GM23338 (cell line): ENCODE results near the gene HS6ST3. TPM values are rescaled to one million over a fixed set of nuclear protein-coding genes. Genes with fewer than 3 reads are reported as not detected.

Source experiments
- ATAC-seq: fragments of 200-7000 bp; cut with Tn5 transposase; 3 replicates; pipeline ENCODE4 v1.9.1; 2020
- DNase-seq: peaks from one replicate; pipeline ENCODE4 v3.0.0-alpha.2; 2015; ENCODE audit warnings: low spot score
- H2AFZ ChIP-seq: fragments of 200-600 bp; sonication (generic); 2 replicates; pipeline ENCODE4 v1.8.0; 2016; ENCODE audit warnings: antibody characterized with exemption, mild to moderate bottlenecking, moderate library complexity
- H3F3A ChIP-seq: fragments of 200-600 bp; sonication (generic); replicated peaks from 2 replicates; pipeline ENCODE4 v1.8.0; 2017; ENCODE audit warnings: antibody characterized with exemption, mixed run types, low read depth
- H3K27ac ChIP-seq: fragments of 200-600 bp; sonication (generic); 2 replicates; pipeline ENCODE4 v1.6.1; 2016; ENCODE audit warnings: low read depth
- H3K27me3 ChIP-seq: fragments of 200-600 bp; sonication (generic); 2 replicates; pipeline ENCODE4 v1.8.0; 2016; ENCODE audit warnings: mild to moderate bottlenecking, mixed run types, moderate library complexity; ENCODE audit not compliant: insufficient read depth
- H3K36me3 ChIP-seq: fragments of 200-600 bp; sonication (generic); 2 replicates; pipeline ENCODE4 v1.8.0; 2016; ENCODE audit warnings: mild to moderate bottlenecking; ENCODE audit not compliant: insufficient read depth
- H3K4me1 ChIP-seq: fragments of 200-600 bp; sonication (generic); 2 replicates; pipeline ENCODE4 v1.8.0; 2016; ENCODE audit warnings: mild to moderate bottlenecking, moderate library complexity; ENCODE audit not compliant: insufficient read depth
- H3K4me2 ChIP-seq: fragments of 200-600 bp; sonication (generic); 2 replicates; pipeline ENCODE4 v1.7.1; 2017; ENCODE audit warnings: mixed run types
- H3K4me3 ChIP-seq: fragments of 200-600 bp; sonication (generic); 2 replicates; pipeline ENCODE4 v1.6.1; 2016; ENCODE audit warnings: mixed run types
- H3K79me2 ChIP-seq: fragments of 200-600 bp; sonication (generic); replicated peaks from 2 replicates; pipeline ENCODE4 v1.8.0; 2017; ENCODE audit warnings: mild to moderate bottlenecking; ENCODE audit not compliant: insufficient read depth
- H3K9me2 ChIP-seq: fragments of 200-600 bp; sonication (generic); 2 replicates; pipeline ENCODE4 v1.8.0; 2017; ENCODE audit not compliant: insufficient read depth
- H4K20me1 ChIP-seq: fragments of 200-600 bp; sonication (generic); replicated peaks from 2 replicates; pipeline ENCODE4 v1.8.0; 2017; ENCODE audit warnings: mild to moderate bottlenecking; ENCODE audit not compliant: insufficient read depth
- H3K27ac Mint-ChIP-seq: 2 replicates; pipeline ENCODE4 v1.8.0; 2020; ENCODE audit warnings: inconsistent platforms, mild to moderate bottlenecking, moderate library complexity, mixed read lengths
- H3K27me3 Mint-ChIP-seq: 3 replicates; pipeline ENCODE4 v1.8.0; 2022; ENCODE audit warnings: low read depth, mild to moderate bottlenecking, moderate library complexity, mixed read lengths, inconsistent platforms; ENCODE audit not compliant: insufficient read depth, poor library complexity
- H3K36me3 Mint-ChIP-seq: 3 replicates; pipeline ENCODE4 v1.8.0; 2021; ENCODE audit warnings: low read depth, mild to moderate bottlenecking, inconsistent platforms, moderate library complexity, mixed read lengths
- H3K4me1 Mint-ChIP-seq: 3 replicates; pipeline ENCODE4 v1.8.0; 2020; ENCODE audit warnings: mild to moderate bottlenecking, inconsistent platforms, mixed read lengths
- H3K4me3 Mint-ChIP-seq: 3 replicates; pipeline ENCODE4 v1.8.0; 2021; ENCODE audit warnings: moderate library complexity, mild to moderate bottlenecking, inconsistent platforms, mixed read lengths
- H3K9me3 Mint-ChIP-seq: 3 replicates; pipeline ENCODE4 v1.8.0; 2020; ENCODE audit warnings: moderate library complexity, mild to moderate bottlenecking, inconsistent platforms, mixed read lengths
- ETS1 ChIP-seq: IDR thresholded peaks from 2 replicates; pipeline ENCODE4 v1.6.1; 2016; ENCODE audit warnings: antibody characterized with exemption
- NANOG ChIP-seq: IDR thresholded peaks from 2 replicates; pipeline ENCODE4 v1.6.1; 2016; ENCODE audit warnings: antibody characterized with exemption, borderline replicate concordance
- STAT1 ChIP-seq: IDR thresholded peaks from one replicate; pipeline ENCODE4 v1.6.1; 2016; ENCODE audit warnings: antibody characterized with exemption; ENCODE audit not compliant: unreplicated experiment
- ZNF114 ChIP-seq: fragments of 250-450 bp; sonication (Bioruptor Pico); IDR thresholded peaks from 2 replicates; pipeline ENCODE4 v1.5.0; 2020; ENCODE audit warnings: mild to moderate bottlenecking, moderate library complexity
- polyA plus RNA-seq: library from polyadenylated mRNA; unstranded; fragments of >200 nt; fragmentation: Nextera tagmentation; extraction: Ambion mirVana; gene quantifications from 2 replicates; pipeline ENCODE4 v1.2.1, GENCODE V29; 2016
- total RNA-seq: library from RNA; depleted of rRNA; stranded (reverse); fragments of >200 nt; shearing (Covaris generic); gene quantifications from 2 replicates; pipeline ENCODE4 v1.2.3, GENCODE V29; 2014
- TF ChIP-seq, protein P1 (sequence below): fragments of 250-450 bp; sonication (Bioruptor Pico); IDR thresholded peaks from 2 replicates; pipeline ENCODE4 v1.5.0; 2020; ENCODE audit warnings: mild to moderate bottlenecking, moderate library complexity
- TF ChIP-seq, protein P2 (sequence below): IDR thresholded peaks from one replicate; pipeline ENCODE4 v1.6.1; 2018; ENCODE audit warnings: antibody characterized with exemption; ENCODE audit not compliant: unreplicated experiment
- TF ChIP-seq, protein P3 (sequence below), 2 experiments: fragments of 200-600 bp in 1 of 2; sonication (generic) in 1 of 2; conservative IDR thresholded peaks; 2 replicates each; pipeline versions ENCODE4 v1.5.1 to v1.6.1; 2016 to 2017; ENCODE audit warnings: antibody characterized with exemption in 2 of 2, low read depth in 2 of 2, mild to moderate bottlenecking in 2 of 2, moderate library complexity in 1 of 2

Gene HS6ST3
- total and polyA plus RNA-seq, 2 experiments from 2014 or later: 0.52 to 0.80 TPM

GRCh38 chr13:96646101-96646500 is 556.2 kb downstream of the HS6ST3 start:
- H3K9me2 ChIP-seq: no peaks in the 10 kb centered on the region; the same call in 1 of the 2 replicates
- TF ChIP-seq ZNF114 (CRISPR knock-in tag) (no peak), ETS1 (no peak), STAT1 (no peak), NANOG (no peak)
- TF ChIP-seq, protein P1, sequence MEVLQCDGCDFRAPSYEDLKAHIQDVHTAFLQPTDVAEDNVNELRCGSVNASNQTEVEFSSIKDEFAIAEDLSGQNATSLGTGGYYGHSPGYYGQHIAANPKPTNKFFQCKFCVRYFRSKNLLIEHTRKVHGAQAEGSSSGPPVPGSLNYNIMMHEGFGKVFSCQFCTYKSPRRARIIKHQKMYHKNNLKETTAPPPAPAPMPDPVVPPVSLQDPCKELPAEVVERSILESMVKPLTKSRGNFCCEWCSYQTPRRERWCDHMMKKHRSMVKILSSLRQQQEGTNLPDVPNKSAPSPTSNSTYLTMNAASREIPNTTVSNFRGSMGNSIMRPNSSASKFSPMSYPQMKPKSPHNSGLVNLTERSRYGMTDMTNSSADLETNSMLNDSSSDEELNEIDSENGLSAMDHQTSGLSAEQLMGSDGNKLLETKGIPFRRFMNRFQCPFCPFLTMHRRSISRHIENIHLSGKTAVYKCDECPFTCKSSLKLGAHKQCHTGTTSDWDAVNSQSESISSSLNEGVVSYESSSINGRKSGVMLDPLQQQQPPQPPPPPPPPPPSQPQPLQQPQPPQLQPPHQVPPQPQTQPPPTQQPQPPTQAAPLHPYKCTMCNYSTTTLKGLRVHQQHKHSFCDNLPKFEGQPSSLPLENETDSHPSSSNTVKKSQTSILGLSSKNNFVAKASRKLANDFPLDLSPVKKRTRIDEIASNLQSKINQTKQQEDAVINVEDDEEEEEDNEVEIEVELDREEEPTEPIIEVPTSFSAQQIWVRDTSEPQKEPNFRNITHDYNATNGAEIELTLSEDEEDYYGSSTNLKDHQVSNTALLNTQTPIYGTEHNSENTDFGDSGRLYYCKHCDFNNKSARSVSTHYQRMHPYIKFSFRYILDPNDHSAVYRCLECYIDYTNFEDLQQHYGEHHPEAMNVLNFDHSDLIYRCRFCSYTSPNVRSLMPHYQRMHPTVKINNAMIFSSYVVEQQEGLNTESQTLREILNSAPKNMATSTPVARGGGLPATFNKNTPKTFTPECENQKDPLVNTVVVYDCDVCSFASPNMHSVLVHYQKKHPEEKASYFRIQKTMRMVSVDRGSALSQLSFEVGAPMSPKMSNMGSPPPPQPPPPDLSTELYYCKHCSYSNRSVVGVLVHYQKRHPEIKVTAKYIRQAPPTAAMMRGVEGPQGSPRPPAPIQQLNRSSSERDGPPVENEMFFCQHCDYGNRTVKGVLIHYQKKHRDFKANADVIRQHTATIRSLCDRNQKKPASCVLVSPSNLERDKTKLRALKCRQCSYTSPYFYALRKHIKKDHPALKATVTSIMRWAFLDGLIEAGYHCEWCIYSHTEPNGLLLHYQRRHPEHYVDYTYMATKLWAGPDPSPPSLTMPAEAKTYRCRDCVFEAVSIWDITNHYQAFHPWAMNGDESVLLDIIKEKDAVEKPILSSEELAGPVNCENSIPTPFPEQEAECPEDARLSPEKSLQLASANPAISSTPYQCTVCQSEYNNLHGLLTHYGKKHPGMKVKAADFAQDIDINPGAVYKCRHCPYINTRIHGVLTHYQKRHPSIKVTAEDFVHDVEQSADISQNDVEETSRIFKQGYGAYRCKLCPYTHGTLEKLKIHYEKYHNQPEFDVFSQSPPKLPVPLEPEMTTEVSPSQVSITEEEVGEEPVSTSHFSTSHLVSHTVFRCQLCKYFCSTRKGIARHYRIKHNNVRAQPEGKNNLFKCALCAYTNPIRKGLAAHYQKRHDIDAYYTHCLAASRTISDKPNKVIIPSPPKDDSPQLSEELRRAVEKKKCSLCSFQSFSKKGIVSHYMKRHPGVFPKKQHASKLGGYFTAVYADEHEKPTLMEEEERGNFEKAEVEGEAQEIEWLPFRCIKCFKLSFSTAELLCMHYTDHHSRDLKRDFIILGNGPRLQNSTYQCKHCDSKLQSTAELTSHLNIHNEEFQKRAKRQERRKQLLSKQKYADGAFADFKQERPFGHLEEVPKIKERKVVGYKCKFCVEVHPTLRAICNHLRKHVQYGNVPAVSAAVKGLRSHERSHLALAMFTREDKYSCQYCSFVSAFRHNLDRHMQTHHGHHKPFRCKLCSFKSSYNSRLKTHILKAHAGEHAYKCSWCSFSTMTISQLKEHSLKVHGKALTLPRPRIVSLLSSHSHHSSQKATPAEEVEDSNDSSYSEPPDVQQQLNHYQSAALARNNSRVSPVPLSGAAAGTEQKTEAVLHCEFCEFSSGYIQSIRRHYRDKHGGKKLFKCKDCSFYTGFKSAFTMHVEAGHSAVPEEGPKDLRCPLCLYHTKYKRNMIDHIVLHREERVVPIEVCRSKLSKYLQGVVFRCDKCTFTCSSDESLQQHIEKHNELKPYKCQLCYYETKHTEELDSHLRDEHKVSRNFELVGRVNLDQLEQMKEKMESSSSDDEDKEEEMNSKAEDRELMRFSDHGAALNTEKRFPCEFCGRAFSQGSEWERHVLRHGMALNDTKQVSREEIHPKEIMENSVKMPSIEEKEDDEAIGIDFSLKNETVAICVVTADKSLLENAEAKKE (CRISPR knock-in tag): no peak
- TF ChIP-seq, protein P2, sequence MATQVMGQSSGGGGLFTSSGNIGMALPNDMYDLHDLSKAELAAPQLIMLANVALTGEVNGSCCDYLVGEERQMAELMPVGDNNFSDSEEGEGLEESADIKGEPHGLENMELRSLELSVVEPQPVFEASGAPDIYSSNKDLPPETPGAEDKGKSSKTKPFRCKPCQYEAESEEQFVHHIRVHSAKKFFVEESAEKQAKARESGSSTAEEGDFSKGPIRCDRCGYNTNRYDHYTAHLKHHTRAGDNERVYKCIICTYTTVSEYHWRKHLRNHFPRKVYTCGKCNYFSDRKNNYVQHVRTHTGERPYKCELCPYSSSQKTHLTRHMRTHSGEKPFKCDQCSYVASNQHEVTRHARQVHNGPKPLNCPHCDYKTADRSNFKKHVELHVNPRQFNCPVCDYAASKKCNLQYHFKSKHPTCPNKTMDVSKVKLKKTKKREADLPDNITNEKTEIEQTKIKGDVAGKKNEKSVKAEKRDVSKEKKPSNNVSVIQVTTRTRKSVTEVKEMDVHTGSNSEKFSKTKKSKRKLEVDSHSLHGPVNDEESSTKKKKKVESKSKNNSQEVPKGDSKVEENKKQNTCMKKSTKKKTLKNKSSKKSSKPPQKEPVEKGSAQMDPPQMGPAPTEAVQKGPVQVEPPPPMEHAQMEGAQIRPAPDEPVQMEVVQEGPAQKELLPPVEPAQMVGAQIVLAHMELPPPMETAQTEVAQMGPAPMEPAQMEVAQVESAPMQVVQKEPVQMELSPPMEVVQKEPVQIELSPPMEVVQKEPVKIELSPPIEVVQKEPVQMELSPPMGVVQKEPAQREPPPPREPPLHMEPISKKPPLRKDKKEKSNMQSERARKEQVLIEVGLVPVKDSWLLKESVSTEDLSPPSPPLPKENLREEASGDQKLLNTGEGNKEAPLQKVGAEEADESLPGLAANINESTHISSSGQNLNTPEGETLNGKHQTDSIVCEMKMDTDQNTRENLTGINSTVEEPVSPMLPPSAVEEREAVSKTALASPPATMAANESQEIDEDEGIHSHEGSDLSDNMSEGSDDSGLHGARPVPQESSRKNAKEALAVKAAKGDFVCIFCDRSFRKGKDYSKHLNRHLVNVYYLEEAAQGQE: no peak
- TF ChIP-seq, protein P3, sequence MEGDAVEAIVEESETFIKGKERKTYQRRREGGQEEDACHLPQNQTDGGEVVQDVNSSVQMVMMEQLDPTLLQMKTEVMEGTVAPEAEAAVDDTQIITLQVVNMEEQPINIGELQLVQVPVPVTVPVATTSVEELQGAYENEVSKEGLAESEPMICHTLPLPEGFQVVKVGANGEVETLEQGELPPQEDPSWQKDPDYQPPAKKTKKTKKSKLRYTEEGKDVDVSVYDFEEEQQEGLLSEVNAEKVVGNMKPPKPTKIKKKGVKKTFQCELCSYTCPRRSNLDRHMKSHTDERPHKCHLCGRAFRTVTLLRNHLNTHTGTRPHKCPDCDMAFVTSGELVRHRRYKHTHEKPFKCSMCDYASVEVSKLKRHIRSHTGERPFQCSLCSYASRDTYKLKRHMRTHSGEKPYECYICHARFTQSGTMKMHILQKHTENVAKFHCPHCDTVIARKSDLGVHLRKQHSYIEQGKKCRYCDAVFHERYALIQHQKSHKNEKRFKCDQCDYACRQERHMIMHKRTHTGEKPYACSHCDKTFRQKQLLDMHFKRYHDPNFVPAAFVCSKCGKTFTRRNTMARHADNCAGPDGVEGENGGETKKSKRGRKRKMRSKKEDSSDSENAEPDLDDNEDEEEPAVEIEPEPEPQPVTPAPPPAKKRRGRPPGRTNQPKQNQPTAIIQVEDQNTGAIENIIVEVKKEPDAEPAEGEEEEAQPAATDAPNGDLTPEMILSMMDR (conservative IDR thresholded peaks at IDR 0.05; ENCODE audit: low read depth in 2 of 2): no peak
- Mint-ChIP-seq H3K27me3 (no peaks in the 10 kb centered on the region), H3K27ac (no peak overlapping the region), H3K36me3 (peaks cover 3% of the 10 kb centered on the region; the same call in 2 of the 3 replicates), H3K4me1 (no peaks in the 10 kb centered on the region), H3K4me3 (no peak overlapping the region), H3K9me3 (peaks cover 11% of the 10 kb centered on the region; the same call in 1 of the 3 replicates)
- H2AFZ ChIP-seq: no peak overlapping the region
- no peaks in the 10 kb centered on the region for H3K36me3 ChIP-seq
- no peaks in the 10 kb centered on the region for H3F3A ChIP-seq
- no peaks in the 10 kb centered on the region for H4K20me1 ChIP-seq
- ATAC-seq (no peak), DNase-seq (no peak)
- H3K4me3 ChIP-seq: no peak overlapping the region
- no peak overlapping the region for H3K27ac ChIP-seq
- H3K4me2 ChIP-seq: no peak overlapping the region
- H3K4me1 ChIP-seq: no peaks in the 10 kb centered on the region
- no peaks in the 10 kb centered on the region for H3K79me2 ChIP-seq
- no peaks in the 10 kb centered on the region for H3K27me3 ChIP-seq
